DMS53 treated with DMSO at 0.1 percent for 48 hours (cell line): ENCODE measurements around the gene PARP9.

Experiments
- DNase-seq: peaks from one replicate; lab custom pipeline; 2025; ENCODE audit not compliant: unreplicated experiment; lab: John Stamatoyannopoulos, UW

PARP9 gene

GRCh38 chr3:122488262-122488973 is 75.7 kb downstream of the PARP9 start:
- no peak for DNase-seq

- DNase-seq: no peak
These were observed 79.1 kb downstream of the PARP9 start for GRCh38 chr3:122484985-122485384.

- no peak for DNase-seq
These were observed 82.7 kb downstream of the PARP9 start for GRCh38 chr3:122481390-122481789.
